Ramos (cell line): ENCODE results near the gene SGTB.

Experiments
- in situ Hi-C: fragments of 300-500 bp; cut with MboI; formaldehyde crosslinking; loops from one replicate; pipeline ENCODE4 v1.14.3; 2022; ENCODE audit warnings: low sequenced_read_pairs; ENCODE audit not compliant: unreplicated experiment

Gene SGTB

GRCh38 chr5:65721720-65722574, at the start of gene SGTB, which contains the start of gene NLN:
Gene SGTB, minus strand, starts transcription at chr5:65722109. Its CDS starts 1,302 bp downstream, at chr5:65720807.
Gene NLN, plus strand, starts transcription at chr5:65722205. Its CDS starts 169 bp downstream, at chr5:65722374.
- in situ Hi-C loops: no loop called here

- in situ Hi-C loops: no loop called here
These were observed 49.4 kb upstream of the SGTB start for GRCh38 chr5:65771266-65771665.

GRCh38 chr5:65769539-65769938, 47.6 kb upstream of the SGTB start:
- in situ Hi-C loops: no loop called here

GRCh38 chr5:65768723-65769346, 46.9 kb upstream of the SGTB start:
- in situ Hi-C loops: no loop called here

GRCh38 chr5:65767565-65767964, 45.7 kb upstream of the SGTB start:
- in situ Hi-C loops: no loop called here

- in situ Hi-C loops: no loop called here
These were observed 44.9 kb upstream of the SGTB start for GRCh38 chr5:65766781-65767180.

GRCh38 chr5:65766175-65766574, 44.3 kb upstream of the SGTB start:
- in situ Hi-C loops: no loop called here

GRCh38 chr5:65765582-65765981, 43.7 kb upstream of the SGTB start:
- in situ Hi-C loops: no loop called here

GRCh38 chr5:65762234-65762633, 40.3 kb upstream of the SGTB start:
- in situ Hi-C loops: no loop called here

GRCh38 chr5:65760504-65761275, 38.8 kb upstream of the SGTB start:
- in situ Hi-C loops: no loop called here

- in situ Hi-C loops: no loop called here
These were observed 36.7 kb upstream of the SGTB start for GRCh38 chr5:65758546-65759144.

- in situ Hi-C loops: no loop called here
These were observed 31.3 kb upstream of the SGTB start for GRCh38 chr5:65753189-65753588.

GRCh38 chr5:65750938-65751337, 29.0 kb upstream of the SGTB start:
- in situ Hi-C loops: no loop called here

- in situ Hi-C loops: no loop called here
These were observed 28.0 kb upstream of the SGTB start for GRCh38 chr5:65749956-65750355.

- in situ Hi-C loops: no loop called here
These were observed 27.4 kb upstream of the SGTB start for GRCh38 chr5:65749221-65749844.

GRCh38 chr5:65742565-65743231, 20.8 kb upstream of the SGTB start:
- in situ Hi-C loops: no loop called here

- in situ Hi-C loops: no loop called here
These were observed 17.3 kb upstream of the SGTB start for GRCh38 chr5:65739162-65739561.

GRCh38 chr5:65738305-65738704, 16.4 kb upstream of the SGTB start:
- in situ Hi-C loops: no loop called here

- in situ Hi-C loops: no loop called here
These were observed 15.9 kb upstream of the SGTB start for GRCh38 chr5:65737842-65738241.

GRCh38 chr5:65736011-65736410, 14.1 kb upstream of the SGTB start:
- in situ Hi-C loops: no loop called here
